ENCODE measurements around the gene ITGAE. TPM values are rescaled to one million over a fixed set of nuclear protein-coding genes. Genes with fewer than 3 reads are reported as not detected.

Gene ITGAE
- total and polyA plus RNA-seq, 10 of the 15 experiments (the other 5 are each of a cell fraction or from before 2014, with no cell fraction given): 13.1 to 161 (median 34.8) TPM

GRCh38 chr17:3748576-3748975, 52.4 kb downstream of the ITGAE start:
- in situ Hi-C loops (cut with MboI): no loop called here

More at GRCh38 chr17:3748576-3748975, 52.4 kb downstream of the ITGAE start:
- H4K20me1 ChIP-seq (ENCODE audit: control insufficient read depth, insufficient read depth): no peaks in the 10 kb centered on the region
- H2AFZ ChIP-seq (ENCODE audit: control insufficient read depth, low read depth, low read length): no peak overlapping the region
- no peak overlapping the region for H3K9ac ChIP-seq (ENCODE audit: control insufficient read depth, insufficient read depth, low read length)
- H3K4me1 ChIP-seq (ENCODE audit: control insufficient read depth, insufficient read depth, low read length): no peaks in the 10 kb centered on the region; the same call in 1 of the 2 replicates
- CTCF ChIA-PET: interaction anchor here (3.9 kb wide), 1 partner anchor 11 kb away, joined by 19 read pairs; no protein-coding TSS in a partner anchor
- H3K4me3 ChIP-seq: no peak overlapping the region
- BruUV-seq (replicated peaks): no TSS peak
- H3K27me3 ChIP-seq (replicated peaks in 1 of 2; ENCODE audit: control insufficient read depth in 2 of 2, insufficient read depth in 2 of 2, low read length in 1 of 2): no peaks in the 10 kb centered on the region
- intact Hi-C loops (cut with micrococcal nuclease; ENCODE audit: unreplicated experiment): no loop called here
- SMC1A ChIA-PET (ENCODE audit: uncharacterized antibody, unreplicated experiment): interaction anchor here (1.4 kb wide), 1 partner anchor 11 kb away, joined by 4 read pairs; no protein-coding TSS in a partner anchor
- TF ChIP-seq ETV6 (conservative IDR thresholded peaks at IDR 0.05 in 1 of 2, IDR thresholded peaks at IDR 0.05 in 1 of 2; ENCODE audit: borderline replicate concordance in 1 of 2, low read depth in 1 of 2) (no peak), YBX1 (IDR thresholded peaks at IDR 0.05) (no peak), ZZZ3 (IDR thresholded peaks at IDR 0.05; ENCODE audit: control insufficient read depth, insufficient read length, low read depth) (no peak), KLF5 (IDR thresholded peaks at IDR 0.05; ENCODE audit: partially characterized antibody) (no peak), E2F8 (IDR thresholded peaks at IDR 0.05; ENCODE audit: low read depth, partially characterized antibody) (no peak), TCF12 (IDR thresholded peaks at IDR 0.05; ENCODE audit: low read depth, low read length) (no peak), IKZF2 (IDR thresholded peaks at IDR 0.05) (no peak), MTA2 (IDR thresholded peaks at IDR 0.05; ENCODE audit: low read depth) (no peak), TCF3 (IDR thresholded peaks at IDR 0.05; ENCODE audit: borderline replicate concordance, insufficient read depth, low read depth, low read length) (no peak)
- no peaks in the 10 kb centered on the region for H3K36me3 ChIP-seq (ENCODE audit: control insufficient read depth in 2 of 2, insufficient read depth in 2 of 2, low read length in 1 of 2)
- WGBS (ENCODE audit: insufficient coverage, insufficient replicate concordance, low lambda C conversion rate, missing lambda C conversion rate): 98% methylated on average over 7 of the region's 7 CpGs
- RAD21 ChIA-PET (ENCODE audit: unreplicated experiment): no interaction called here
- no peaks in the 10 kb centered on the region for H3K79me2 ChIP-seq (ENCODE audit: control insufficient read depth, insufficient read depth, low read length)
- no peak overlapping the region for H3K27ac ChIP-seq (ENCODE audit: control insufficient read depth, insufficient read depth)
- DNase-seq (ENCODE audit: low read depth, low spot score) (no peak), FAIRE-seq (no peak), ATAC-seq (no peak)
- POLR2A ChIA-PET: no interaction called here
- no peak overlapping the region for H3K4me2 ChIP-seq (ENCODE audit: control insufficient read depth, insufficient read depth)
- no peaks in the 10 kb centered on the region for H3K9me3 ChIP-seq (replicated peaks; ENCODE audit: control insufficient read depth, insufficient read depth, low read length)

All from GM12878 (cell line).